Activated T-cell treated with anti-CD3 and anti-CD28 coated beads, Interleukin-2, amount 50 U/mL, for 4 hours (primary cell): ENCODE measurements around the gene TNC. TPM values are rescaled to one million over a fixed set of nuclear protein-coding genes. Genes with fewer than 3 reads are reported as not detected.

ENCODE experiments used
- ATAC-seq, 2 donors: fragments of 200-7000 bp; cut with Tn5 transposase; one replicate each; pipeline ENCODE4 v1.10.0; 2021
- DNase-seq: peaks from one replicate; pipeline ENCODE4 v3.0.0-alpha.2; 2020
- H3K27me3 Mint-ChIP-seq: one replicate; pipeline ENCODE4 v1.8.0; 2021; ENCODE audit warnings: low read depth, mixed read lengths
- H3K36me3 Mint-ChIP-seq: one replicate; pipeline ENCODE4 v1.8.0; 2022; ENCODE audit warnings: mixed read lengths; ENCODE audit not compliant: insufficient read depth
- H3K4me1 Mint-ChIP-seq: one replicate; pipeline ENCODE4 v1.8.0; 2021; ENCODE audit warnings: low read depth, mixed read lengths
- H3K4me3 Mint-ChIP-seq: one replicate; pipeline ENCODE4 v1.8.0; 2021; ENCODE audit warnings: mild to moderate bottlenecking, moderate library complexity, mixed read lengths
- H3K9me3 Mint-ChIP-seq: one replicate; pipeline ENCODE4 v1.8.0; 2021; ENCODE audit warnings: mixed read lengths
- total RNA-seq, 3 donors: library from RNA; stranded (reverse); gene quantifications; one replicate each; pipeline ENCODE4 v1.2.1, GENCODE V29; 2021

Gene TNC
- total RNA-seq, 3 donors from 2014 or later: 0.29 to 1.3 (median 0.51) TPM

- peaks cover 4% of the 10 kb centered on the region for H3K27me3 Mint-ChIP-seq
- H3K4me3 Mint-ChIP-seq: no peak overlapping the region
- no peaks in the 10 kb centered on the region for H3K9me3 Mint-ChIP-seq
- no peaks in the 10 kb centered on the region for H3K36me3 Mint-ChIP-seq
- H3K4me1 Mint-ChIP-seq: peaks cover 21% of the 10 kb centered on the region
- ATAC-seq: peak; percentile 4 to 21
- no peak for DNase-seq
Measured at GRCh38 chr9:115036691-115037090, 81.3 kb downstream of the TNC start.

GRCh38 chr9:115035841-115036612 is 81.9 kb downstream of the TNC start:
- peaks cover 4% of the 10 kb centered on the region for H3K27me3 Mint-ChIP-seq
- no peak for DNase-seq
- H3K9me3 Mint-ChIP-seq: no peaks in the 10 kb centered on the region
- no peaks in the 10 kb centered on the region for H3K36me3 Mint-ChIP-seq
- H3K4me1 Mint-ChIP-seq: peaks cover 21% of the 10 kb centered on the region
- peak; percentile 89 to 90 for ATAC-seq
- peak overlapping the region; percentile 40 for H3K4me3 Mint-ChIP-seq

- H3K4me1 Mint-ChIP-seq: peaks cover 21% of the 10 kb centered on the region
- H3K4me3 Mint-ChIP-seq: no peak overlapping the region
- H3K27me3 Mint-ChIP-seq: peaks cover 4% of the 10 kb centered on the region
- no peaks in the 10 kb centered on the region for H3K9me3 Mint-ChIP-seq
- no peak for DNase-seq
- ATAC-seq: no peak
- H3K36me3 Mint-ChIP-seq: no peaks in the 10 kb centered on the region
Measured at GRCh38 chr9:115034801-115035200, 83.2 kb downstream of the TNC start.

- ATAC-seq (no peak), DNase-seq (no peak)
- Mint-ChIP-seq H3K9me3 (no peaks in the 10 kb centered on the region), H3K27me3 (peaks cover 4% of the 10 kb centered on the region), H3K4me3 (no peak overlapping the region), H3K4me1 (peaks cover 21% of the 10 kb centered on the region), H3K36me3 (no peaks in the 10 kb centered on the region)
Measured at GRCh38 chr9:115033800-115034199, 84.2 kb downstream of the TNC start.

GRCh38 chr9:115032296-115032695 is 85.7 kb downstream of the TNC start:
- ATAC-seq: no peak

GRCh38 chr9:115030006-115030405 is 88.0 kb downstream of the TNC start:
- peaks cover 7% of the 10 kb centered on the region for H3K27me3 Mint-ChIP-seq
- H3K4me1 Mint-ChIP-seq: peaks cover under 1% of the 10 kb centered on the region
- no peak overlapping the region for H3K4me3 Mint-ChIP-seq
- no peaks in the 10 kb centered on the region for H3K9me3 Mint-ChIP-seq
- ATAC-seq: no peak
- H3K36me3 Mint-ChIP-seq: no peaks in the 10 kb centered on the region
- DNase-seq: no peak

More at GRCh38 chr9:115032296-115032695, 85.7 kb downstream of the TNC start:
- H3K36me3 Mint-ChIP-seq: no peaks in the 10 kb centered on the region
- no peak overlapping the region for H3K4me3 Mint-ChIP-seq
- H3K27me3 Mint-ChIP-seq: peaks cover 4% of the 10 kb centered on the region
- peaks cover 21% of the 10 kb centered on the region for H3K4me1 Mint-ChIP-seq
- H3K9me3 Mint-ChIP-seq: no peaks in the 10 kb centered on the region
- no peak for DNase-seq

GRCh38 chr9:115025721-115026120 is 92.2 kb downstream of the TNC start:
- no peaks in the 10 kb centered on the region for H3K36me3 Mint-ChIP-seq
- peaks cover 4% of the 10 kb centered on the region for H3K4me1 Mint-ChIP-seq
- no peak overlapping the region for H3K4me3 Mint-ChIP-seq
- H3K27me3 Mint-ChIP-seq: peaks cover 4% of the 10 kb centered on the region
- no peak for DNase-seq
- H3K9me3 Mint-ChIP-seq: no peaks in the 10 kb centered on the region
- ATAC-seq: no peak

GRCh38 chr9:115024925-115025535 is 92.9 kb downstream of the TNC start:
- H3K36me3 Mint-ChIP-seq: no peaks in the 10 kb centered on the region
- H3K4me1 Mint-ChIP-seq: peaks cover 4% of the 10 kb centered on the region
- no peak for ATAC-seq

GRCh38 chr9:115022760-115023434 is 95.1 kb downstream of the TNC start:
- Mint-ChIP-seq H3K4me3 (no peak overlapping the region), H3K36me3 (no peaks in the 10 kb centered on the region), H3K27me3 (peaks cover 4% of the 10 kb centered on the region), H3K9me3 (no peaks in the 10 kb centered on the region), H3K4me1 (peaks cover 4% of the 10 kb centered on the region)
- ATAC-seq: no peak
- DNase-seq: no peak

More at GRCh38 chr9:115024925-115025535, 92.9 kb downstream of the TNC start:
- Mint-ChIP-seq H3K27me3 (peaks cover 4% of the 10 kb centered on the region), H3K9me3 (no peaks in the 10 kb centered on the region), H3K4me3 (no peak overlapping the region)
- no peak for DNase-seq

GRCh38 chr9:115018547-115019435 is 99.2 kb downstream of the TNC start:
- no peak overlapping the region for H3K4me3 Mint-ChIP-seq
- DNase-seq (no peak), ATAC-seq (no peak)
- H3K36me3 Mint-ChIP-seq: no peaks in the 10 kb centered on the region
- no peaks in the 10 kb centered on the region for H3K9me3 Mint-ChIP-seq
- H3K4me1 Mint-ChIP-seq: peaks cover 10% of the 10 kb centered on the region
- no peaks in the 10 kb centered on the region for H3K27me3 Mint-ChIP-seq

- Mint-ChIP-seq H3K4me1 (peaks cover 25% of the 10 kb centered on the region), H3K4me3 (no peak overlapping the region), H3K36me3 (no peaks in the 10 kb centered on the region), H3K9me3 (no peaks in the 10 kb centered on the region), H3K27me3 (no peaks in the 10 kb centered on the region)
- ATAC-seq: no peak
- no peak for DNase-seq
Measured at GRCh38 chr9:115016344-115016743, 101.6 kb downstream of the TNC start.

GRCh38 chr9:115015018-115015635 is 102.8 kb downstream of the TNC start:
- ATAC-seq: no peak
- no peak overlapping the region for H3K4me3 Mint-ChIP-seq
- DNase-seq: no peak
- H3K9me3 Mint-ChIP-seq: no peaks in the 10 kb centered on the region
- H3K36me3 Mint-ChIP-seq: no peaks in the 10 kb centered on the region
- H3K4me1 Mint-ChIP-seq: peaks cover 29% of the 10 kb centered on the region
- H3K27me3 Mint-ChIP-seq: no peaks in the 10 kb centered on the region

GRCh38 chr9:115014438-115014837 is 103.5 kb downstream of the TNC start:
- H3K36me3 Mint-ChIP-seq: no peaks in the 10 kb centered on the region
- ATAC-seq (no peak), DNase-seq (no peak)
- H3K4me3 Mint-ChIP-seq: peak overlapping the region; percentile 1
- peaks cover 31% of the 10 kb centered on the region for H3K4me1 Mint-ChIP-seq
- H3K9me3 Mint-ChIP-seq: no peaks in the 10 kb centered on the region
- no peaks in the 10 kb centered on the region for H3K27me3 Mint-ChIP-seq
